HG03139 (cell line): ENCODE measurements around the gene PRCC.

Experiments used
- ATAC-seq: cut with Tn5 transposase; IDR thresholded peaks from one replicate; pipeline ENCODE4 v1.9.1; 2021; ENCODE audit not compliant: unreplicated experiment

PRCC gene

GRCh38 chr1:156841295-156841855, 74.0 kb downstream of the PRCC start:
- no peak for ATAC-seq

- ATAC-seq = no peak
These were observed 75.4 kb downstream of the PRCC start for GRCh38 chr1:156842618-156843300.

GRCh38 chr1:156844102-156844501, 76.8 kb downstream of the PRCC start:
- ATAC-seq = no peak

GRCh38 chr1:156844638-156845037, 77.3 kb downstream of the PRCC start:
- ATAC-seq = no peak

- ATAC-seq = no peak
These were observed 78.0 kb downstream of the PRCC start for GRCh38 chr1:156845055-156845952.

GRCh38 chr1:156845953-156846545, 78.7 kb downstream of the PRCC start:
- no peak for ATAC-seq

- no peak for ATAC-seq
These were observed 79.3 kb downstream of the PRCC start for GRCh38 chr1:156846643-156847042.

GRCh38 chr1:156847591-156848460, 80.5 kb downstream of the PRCC start:
- ATAC-seq = no peak

- no peak for ATAC-seq
These were observed 81.3 kb downstream of the PRCC start for GRCh38 chr1:156848461-156849150.

GRCh38 chr1:156849151-156849496, 81.8 kb downstream of the PRCC start:
- no peak for ATAC-seq
